MCF 10A (cell line): ENCODE measurements around the gene SLC35D3. TPM values are rescaled to one million over a fixed set of nuclear protein-coding genes. Genes with fewer than 3 reads are reported as not detected.
"Not testable (repeated sequence)": the region's sequence is repeated elsewhere in the genome, so short reads cannot be mapped to it uniquely, and the experiment has no call there.

Experiments
- Bru-seq: library from RNA; stranded (reverse); fragments of 400-500 nt; gene quantifications from one replicate; lab custom pipeline; 2021; lab: Mats Ljungman, UMichigan
- BruChase-seq, 2 experiments: library from RNA; stranded (reverse); fragments of 400-500 nt; gene quantifications; one replicate each; lab custom pipeline; 2021; lab: Mats Ljungman, UMichigan
- BruUV-seq: library from RNA; stranded (reverse); fragments of 400-500 nt; replicated peaks from 2 replicates; lab custom pipeline; 2021; lab: Mats Ljungman, UMichigan
- CTCF ChIA-PET: fragments of 300-600 bp; sonication (Branson Sonifier 250); formaldehyde crosslinking; extraction: SDS; loops from one replicate; lab custom pipeline; 2021; ENCODE audit warnings: antibody characterized with exemption, inconsistent platforms; lab: Yijun Ruan, JAX
- POLR2A ChIA-PET: fragments of 300-600, 350-650 bp; sonication (Branson Sonifier 250); formaldehyde crosslinking; extraction: SDS; loops from one replicate; lab custom pipeline; 2020; ENCODE audit warnings: antibody characterized with exemption, inconsistent platforms; lab: Yijun Ruan, JAX
- DNase-seq: peaks from one replicate; pipeline ENCODE4 v3.0.0-alpha.2; 2018; ENCODE audit not compliant: unreplicated experiment
- H3K27ac Mint-ChIP-seq: one replicate; pipeline ENCODE4 v1.8.0; 2022; ENCODE audit warnings: mild to moderate bottlenecking, low read depth, mixed read lengths; ENCODE audit not compliant: unreplicated experiment
- H3K27me3 Mint-ChIP-seq: one replicate; pipeline ENCODE4 v1.8.0; 2022; ENCODE audit warnings: mixed read lengths; ENCODE audit not compliant: insufficient read depth, unreplicated experiment
- H3K36me3 Mint-ChIP-seq: one replicate; pipeline ENCODE4 v1.8.0; 2022; ENCODE audit warnings: mild to moderate bottlenecking, moderate library complexity, mixed read lengths; ENCODE audit not compliant: insufficient read depth, unreplicated experiment
- H3K4me1 Mint-ChIP-seq: one replicate; pipeline ENCODE4 v1.8.0; 2022; ENCODE audit warnings: mixed read lengths; ENCODE audit not compliant: insufficient read depth, unreplicated experiment
- H3K4me3 Mint-ChIP-seq: one replicate; pipeline ENCODE4 v1.8.0; 2022; ENCODE audit warnings: mild to moderate bottlenecking, moderate library complexity, mixed read lengths; ENCODE audit not compliant: unreplicated experiment
- H3K9me3 Mint-ChIP-seq: one replicate; pipeline ENCODE4 v1.8.0; 2022; ENCODE audit warnings: mixed read lengths; ENCODE audit not compliant: unreplicated experiment
- CTCF ChIP-seq: fragments of 200-600 bp; IDR thresholded peaks from one replicate; pipeline ENCODE4 v1.8.0; 2022; ENCODE audit warnings: antibody characterized with exemption, mild to moderate bottlenecking; ENCODE audit not compliant: unreplicated experiment
- intact Hi-C: fragments of 100-400 bp; cut with micrococcal nuclease; formaldehyde crosslinking; loops from 2 replicates; pipeline ENCODE4 v1.14.1; 2022
- long read RNA-seq: library from polyadenylated mRNA; stranded (forward); transcript quantifications from one replicate; pipeline ENCODE4 v2.0.0, GENCODE V29; 2022
- total RNA-seq: library from RNA; stranded (reverse); gene quantifications from 2 replicates; pipeline ENCODE4 v1.2.3, GENCODE V29; 2022

The SLC35D3 gene
- total RNA-seq, result not detected in 2 replicates
- not detected for Bru-seq, nascent RNA
- percentile 14 among the genes with signal in this experiment for BruChase-seq, experiment 1, labeled RNA remaining after a 6-hour chase
- percentile 16 among the genes with signal in this experiment for BruChase-seq, experiment 2, labeled RNA remaining after a 2-hour chase
- long read RNA-seq, result 0 reads

GRCh38 chr6:136921936-136922684, at the start of gene SLC35D3:
SLC35D3 (plus strand) TSS chr6:136922301; CDS start chr6:136922429, 128 bp downstream.
- Mint-ChIP-seq H3K27ac (no peak within 1 kb of the TSS), H3K4me1 (no peaks in the 10 kb centered on the region), H3K36me3 (no peaks in the 10 kb centered on the region), H3K4me3 (peak within 1 kb of the TSS; percentile 73), H3K27me3 (peaks cover 11% of the 10 kb centered on the region), H3K9me3 (no peaks in the 10 kb centered on the region)
- no peak for DNase-seq
- TF ChIP-seq CTCF, result no peak
- intact Hi-C loops, result no loop called here
- BruUV-seq, result no TSS peak
- ChIA-PET POLR2A (interaction anchor here (1.0 kb wide), 1 partner anchor 92 kb away, joined by 4 read pairs; no protein-coding TSS in a partner anchor), CTCF (interaction anchor here (0.6 to 1.0 kb wide), 2 partner anchors 78 to 86 kb away, joined by 3 to 8 read pairs; no protein-coding TSS in a partner anchor)

- intact Hi-C loops, result no loop called here
- Mint-ChIP-seq H3K36me3 (peaks cover 11% of the 10 kb centered on the region), H3K4me3 (no peak overlapping the region), H3K9me3 (peaks cover 10% of the 10 kb centered on the region), H3K27me3 (no peaks in the 10 kb centered on the region), H3K27ac (no peak overlapping the region), H3K4me1 (no peaks in the 10 kb centered on the region)
- POLR2A ChIA-PET, result no interaction called here
- no TSS peak for BruUV-seq
- CTCF ChIA-PET, result no interaction called here
- peak; percentile 14 for DNase-seq
- TF ChIP-seq CTCF, result no peak
Measured at GRCh38 chr6:136873748-136874147, 48.4 kb upstream of the SLC35D3 start.

GRCh38 chr6:136876469-136876868, 45.6 kb upstream of the SLC35D3 start:
- intact Hi-C loops, POLR2A ChIA-PET, H3K4me3 Mint-ChIP-seq, H3K27me3 Mint-ChIP-seq, H3K36me3 Mint-ChIP-seq, BruUV-seq, CTCF ChIA-PET, H3K4me1 Mint-ChIP-seq, DNase-seq, H3K27ac Mint-ChIP-seq: not testable (repeated sequence)
- peaks cover 10% of the 10 kb centered on the region for H3K9me3 Mint-ChIP-seq

GRCh38 chr6:136880748-136881460, 41.2 kb upstream of the SLC35D3 start:
- H3K27ac Mint-ChIP-seq, result no peak overlapping the region
- intact Hi-C loops, result no loop called here
- H3K4me1 Mint-ChIP-seq, result peaks cover 4% of the 10 kb centered on the region
- H3K36me3 Mint-ChIP-seq, result peaks cover 6% of the 10 kb centered on the region
- no peak for TF ChIP-seq CTCF
- no peak for DNase-seq
- H3K4me3 Mint-ChIP-seq, result no peak overlapping the region
- H3K27me3 Mint-ChIP-seq, result no peaks in the 10 kb centered on the region
- H3K9me3 Mint-ChIP-seq, result peaks cover 10% of the 10 kb centered on the region
- ChIA-PET POLR2A (no interaction called here), CTCF (interaction anchor here (0.7 to 1.0 kb wide), 2 partner anchors 61 to 88 kb away, joined by 3 read pairs; no protein-coding TSS in a partner anchor)
- BruUV-seq, result no TSS peak
